T-helper 2 cell (primary cell): ENCODE data around the gene AOX1.
"Not testable (repeated sequence)": the region's sequence is repeated elsewhere in the genome, so short reads cannot be mapped to it uniquely, and the experiment has no call there.

Source experiments
- DNase-seq, 5 experiments: peaks; one replicate each; pipeline versions ENCODE4 v3.0.0 to v3.0.0-alpha.2; 2012 to 2022

The AOX1 gene

GRCh38 chr2:200670313-200670712, 84.5 kb downstream of the AOX1 start:
- no peak for DNase-seq

- no peak for DNase-seq
Observed at GRCh38 chr2:200670751-200671150, 84.9 kb downstream of the AOX1 start.

- DNase-seq, result no peak
Observed at GRCh38 chr2:200673191-200673590, 87.4 kb downstream of the AOX1 start.

GRCh38 chr2:200674837-200675236, 89.0 kb downstream of the AOX1 start:
- DNase-seq, result no peak

- no peak for DNase-seq
Observed at GRCh38 chr2:200677171-200677570, 91.4 kb downstream of the AOX1 start.

- DNase-seq, result no peak
Observed at GRCh38 chr2:200677721-200678532, 92.1 kb downstream of the AOX1 start.

GRCh38 chr2:200679127-200679526, 93.3 kb downstream of the AOX1 start:
- DNase-seq, result no peak

- no peak for DNase-seq
Observed at GRCh38 chr2:200679535-200679934, 93.7 kb downstream of the AOX1 start.

GRCh38 chr2:200681697-200682096, 95.9 kb downstream of the AOX1 start:
- no peak for DNase-seq

GRCh38 chr2:200682407-200682806, 96.6 kb downstream of the AOX1 start:
- not testable (repeated sequence) for DNase-seq

GRCh38 chr2:200687922-200688920, 102.4 kb downstream of the AOX1 start:
- no peak for DNase-seq

GRCh38 chr2:200689115-200689514, 103.3 kb downstream of the AOX1 start:
- no peak for DNase-seq

- DNase-seq, result no peak
Observed at GRCh38 chr2:200693836-200694470, 108.1 kb downstream of the AOX1 start.

- DNase-seq, result no peak
Observed at GRCh38 chr2:200695191-200695590, 109.4 kb downstream of the AOX1 start.

- DNase-seq, result no peak
Observed at GRCh38 chr2:200695601-200696000, 109.8 kb downstream of the AOX1 start.

- DNase-seq, result no peak
Observed at GRCh38 chr2:200698217-200698616, 112.4 kb downstream of the AOX1 start.

- no peak for DNase-seq
Observed at GRCh38 chr2:200699310-200699709, 113.5 kb downstream of the AOX1 start.

GRCh38 chr2:200700856-200701255, 115.0 kb downstream of the AOX1 start:
- DNase-seq, result no peak

GRCh38 chr2:200702044-200702443, 116.2 kb downstream of the AOX1 start:
- no peak for DNase-seq

- DNase-seq, result peak in 4 of 5 experiments; percentile 12 to 92 (median 33)
Observed at GRCh38 chr2:200702646-200703118, 116.9 kb downstream of the AOX1 start.

- peak in 1 of 5 experiments; percentile 87 for DNase-seq
Observed at GRCh38 chr2:200703127-200703925, 117.5 kb downstream of the AOX1 start.
